ENCODE results near the gene CLDN6.

DNA sequence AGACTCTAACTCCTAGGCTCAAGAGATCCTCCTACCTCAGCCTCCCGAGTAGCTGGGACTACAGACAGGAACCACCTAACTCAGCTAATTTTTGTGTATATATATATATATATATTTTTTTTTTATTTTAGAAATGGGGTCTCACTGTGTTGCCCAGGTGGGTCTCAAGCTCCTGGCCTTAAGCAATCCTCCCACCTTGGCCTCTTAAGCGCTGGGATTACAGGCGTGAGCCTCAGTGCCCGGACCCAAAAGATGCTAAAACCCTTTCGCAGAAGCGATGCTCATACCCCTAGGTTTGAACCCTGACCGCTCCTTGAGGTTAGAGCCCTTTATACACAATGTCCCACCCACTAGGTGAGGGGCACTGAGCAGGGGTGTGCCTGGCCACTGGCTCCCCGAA lies 7.5 kb downstream of the CLDN6 start:
- TF ChIP-seq POLR2A (IDR thresholded peaks at IDR 0.05) (no peak), EP300 (IDR thresholded peaks at IDR 0.05) (no peak)
- TF ChIP-seq, protein P1, sequence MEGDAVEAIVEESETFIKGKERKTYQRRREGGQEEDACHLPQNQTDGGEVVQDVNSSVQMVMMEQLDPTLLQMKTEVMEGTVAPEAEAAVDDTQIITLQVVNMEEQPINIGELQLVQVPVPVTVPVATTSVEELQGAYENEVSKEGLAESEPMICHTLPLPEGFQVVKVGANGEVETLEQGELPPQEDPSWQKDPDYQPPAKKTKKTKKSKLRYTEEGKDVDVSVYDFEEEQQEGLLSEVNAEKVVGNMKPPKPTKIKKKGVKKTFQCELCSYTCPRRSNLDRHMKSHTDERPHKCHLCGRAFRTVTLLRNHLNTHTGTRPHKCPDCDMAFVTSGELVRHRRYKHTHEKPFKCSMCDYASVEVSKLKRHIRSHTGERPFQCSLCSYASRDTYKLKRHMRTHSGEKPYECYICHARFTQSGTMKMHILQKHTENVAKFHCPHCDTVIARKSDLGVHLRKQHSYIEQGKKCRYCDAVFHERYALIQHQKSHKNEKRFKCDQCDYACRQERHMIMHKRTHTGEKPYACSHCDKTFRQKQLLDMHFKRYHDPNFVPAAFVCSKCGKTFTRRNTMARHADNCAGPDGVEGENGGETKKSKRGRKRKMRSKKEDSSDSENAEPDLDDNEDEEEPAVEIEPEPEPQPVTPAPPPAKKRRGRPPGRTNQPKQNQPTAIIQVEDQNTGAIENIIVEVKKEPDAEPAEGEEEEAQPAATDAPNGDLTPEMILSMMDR (IDR thresholded peaks at IDR 0.05), result no peak

All from ovary (tissue), 3 donors.